ENCODE data around the gene MARK4. TPM values are rescaled to one million over a fixed set of nuclear protein-coding genes. Genes with fewer than 3 reads are reported as not detected.

MARK4 gene
- total and polyA plus RNA-seq, 9 donors = 14.2 to 53.3 (median 43.1) TPM

GRCh38 chr19:45234089-45234869 is 16.8 kb upstream of the MARK4 start:
- Histone ChIP-seq H3K4me3 (no peak overlapping the region), H3K27ac (no peak overlapping the region), H3K36me3 (no peaks in the 10 kb centered on the region), H3K4me1 (ENCODE audit: insufficient read depth) (no peaks in the 10 kb centered on the region), H3K27me3 (no peaks in the 10 kb centered on the region), H3K9me3 (no peaks in the 10 kb centered on the region)
- DNase-seq = no peak
- intact Hi-C loops (cut with DNase I) = no loop called here
- TF ChIP-seq EP300 (IDR thresholded peaks at IDR 0.05) (no peak), POLR2A (IDR thresholded peaks at IDR 0.05) (no peak), CTCF (IDR thresholded peaks at IDR 0.05) (no peak)
- 14 to 30% (median 23%) methylated on average over 89 to 93 of the region's 93 CpGs for WGBS, 3 donors

DNA sequence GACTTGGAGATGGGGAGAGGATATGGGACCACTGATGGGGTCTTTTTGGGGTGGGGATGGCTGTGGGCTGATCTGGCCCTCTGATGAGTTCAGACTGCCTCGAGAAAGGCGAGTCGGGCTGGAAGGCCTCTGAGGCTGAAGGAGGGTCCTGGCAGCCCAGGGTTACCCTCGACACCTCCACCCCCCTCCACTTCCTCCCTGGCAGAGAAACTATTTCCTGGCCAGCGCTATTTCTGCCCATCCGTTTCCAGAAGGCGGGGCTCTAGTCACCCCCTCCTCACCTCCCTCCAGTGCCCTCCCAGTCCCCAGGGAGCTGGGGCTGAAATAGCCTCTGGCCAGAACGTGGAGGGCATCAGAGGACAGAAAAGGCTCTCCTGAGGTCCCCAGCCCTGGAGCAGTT is 15.6 kb upstream of the MARK4 start:
- no peak overlapping the region for H3K27ac ChIP-seq
- H3K27me3 ChIP-seq = no peaks in the 10 kb centered on the region
- no peak for DNase-seq
- intact Hi-C loops (cut with DNase I) = no loop called here
- no peak overlapping the region for H3K4me3 ChIP-seq
- no peaks in the 10 kb centered on the region for H3K9me3 ChIP-seq
- no peaks in the 10 kb centered on the region for H3K36me3 ChIP-seq
- TF ChIP-seq CTCF (IDR thresholded peaks at IDR 0.05) (no peak), EP300 (IDR thresholded peaks at IDR 0.05) (no peak), POLR2A (IDR thresholded peaks at IDR 0.05) (no peak)
- no peaks in the 10 kb centered on the region for H3K4me1 ChIP-seq (ENCODE audit: insufficient read depth)
- WGBS, 3 donors = 30 to 39% (median 35%) methylated on average over 8 of the region's 8 CpGs

GRCh38 chr19:45238556-45238955 is 12.5 kb upstream of the MARK4 start:
- DNase-seq = no peak
- TF ChIP-seq CTCF (IDR thresholded peaks at IDR 0.05) (no peak), POLR2A (IDR thresholded peaks at IDR 0.05) (no peak), EP300 (IDR thresholded peaks at IDR 0.05) (no peak)
- WGBS, 3 donors = 83 to 90% (median 85%) methylated on average over 18 to 25 of the region's 25 CpGs
- H3K4me3 ChIP-seq = no peak overlapping the region
- no peaks in the 10 kb centered on the region for H3K4me1 ChIP-seq (ENCODE audit: insufficient read depth)
- no peak overlapping the region for H3K27ac ChIP-seq
- H3K27me3 ChIP-seq = no peaks in the 10 kb centered on the region
- no peaks in the 10 kb centered on the region for H3K36me3 ChIP-seq
- no peaks in the 10 kb centered on the region for H3K9me3 ChIP-seq
- intact Hi-C loops (cut with DNase I) = no loop called here

GRCh38 chr19:45243144-45243732 is 7.8 kb upstream of the MARK4 start:
- Histone ChIP-seq H3K36me3 (no peaks in the 10 kb centered on the region), H3K9me3 (no peaks in the 10 kb centered on the region), H3K4me3 (no peak overlapping the region), H3K4me1 (ENCODE audit: insufficient read depth) (no peaks in the 10 kb centered on the region), H3K27ac (no peak overlapping the region), H3K27me3 (no peaks in the 10 kb centered on the region)
- intact Hi-C loops (cut with DNase I) = no loop called here
- no peak for DNase-seq
- TF ChIP-seq EP300 (IDR thresholded peaks at IDR 0.05) (no peak), CTCF (IDR thresholded peaks at IDR 0.05) (no peak), POLR2A (IDR thresholded peaks at IDR 0.05) (no peak)
- WGBS, 3 donors = 77 to 80% (median 79%) methylated on average over 13 of the region's 13 CpGs

Measured in ovary (tissue), 9 donors.